Activated naive CD8-positive, alpha-beta T cell treated with anti-CD3 and anti-CD28 coated beads, Interleukin-2, amount 10 ng/mL, durations not matched to agents 7 days and 5 days (primary cell): ENCODE measurements around the gene TRMT5. TPM values are rescaled to one million over a fixed set of nuclear protein-coding genes. Genes with fewer than 3 reads are reported as not detected.

Experiments used
- ATAC-seq: fragments of 150-1000 bp; cut with Tn5 transposase; one replicate; pipeline ENCODE4 v1.10.0; 2021; ENCODE audit warnings: low read depth, moderate library complexity
- POLR2A ChIA-PET: fragments of 350-600 bp; sonication (Branson Sonifier 250); formaldehyde crosslinking; loops from one replicate; lab custom pipeline; 2021; ENCODE audit warnings: antibody characterized with exemption; lab: Charles Lee
- DNase-seq: peaks from one replicate; pipeline ENCODE4 v3.0.0; 2021
- H3K27ac Mint-ChIP-seq: one replicate; pipeline ENCODE4 v1.8.0; 2022; ENCODE audit warnings: mild to moderate bottlenecking, mixed read lengths
- H3K27me3 Mint-ChIP-seq: one replicate; pipeline ENCODE4 v1.8.0; 2022; ENCODE audit warnings: mild to moderate bottlenecking, moderate library complexity, mixed read lengths
- H3K36me3 Mint-ChIP-seq: one replicate; pipeline ENCODE4 v1.8.0; 2021; ENCODE audit warnings: mild to moderate bottlenecking, mixed read lengths
- H3K4me1 Mint-ChIP-seq: one replicate; pipeline ENCODE4 v1.8.0; 2021; ENCODE audit warnings: mixed read lengths
- H3K4me3 Mint-ChIP-seq: one replicate; pipeline ENCODE4 v1.8.0; 2022; ENCODE audit warnings: mild to moderate bottlenecking, moderate library complexity, mixed read lengths
- H3K9me3 Mint-ChIP-seq: one replicate; pipeline ENCODE4 v1.8.0; 2021; ENCODE audit warnings: mixed read lengths
- total RNA-seq, 2 experiments: library from RNA; stranded (reverse); gene quantifications; one replicate each; pipeline ENCODE4 v1.2.3, GENCODE V29; 2021

The TRMT5 gene
- total RNA-seq, 2 experiments from 2014 or later: 7.6 TPM

DNA sequence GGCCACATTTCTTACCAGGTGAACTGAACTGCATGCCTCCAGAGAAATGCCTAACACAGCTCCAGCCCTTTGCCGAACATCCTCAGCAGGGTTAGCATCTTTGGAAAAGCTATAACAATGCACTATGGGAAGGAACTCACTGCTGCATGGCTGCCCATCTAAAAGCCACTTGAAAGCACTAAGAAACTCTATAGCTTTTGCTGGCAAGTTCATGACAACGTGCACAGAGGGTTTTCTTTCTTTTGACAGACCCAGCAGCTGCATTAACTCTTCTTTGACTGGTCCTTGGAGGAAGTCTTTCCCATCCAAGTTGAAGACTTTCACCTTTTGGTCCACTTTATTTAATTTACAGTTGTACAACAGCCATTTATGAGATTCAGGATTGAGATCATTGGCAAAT, 5.3 kb downstream of the TRMT5 start:
- no peak for ATAC-seq

GRCh38 chr14:60974090-60974651, 6.7 kb downstream of the TRMT5 start:
- Mint-ChIP-seq H3K4me3 (no peak overlapping the region), H3K27ac (no peak overlapping the region), H3K9me3 (no peaks in the 10 kb centered on the region), H3K27me3 (no peaks in the 10 kb centered on the region), H3K4me1 (peaks cover 8% of the 10 kb centered on the region), H3K36me3 (peaks cover 17% of the 10 kb centered on the region)
- ATAC-seq (no peak), DNase-seq (no peak)
- POLR2A ChIA-PET: interaction anchor here (0.5 kb wide), 1 partner anchor 70 kb away, joined by 3 read pairs; no protein-coding TSS in a partner anchor

More for the DNA sequence above, 5.3 kb downstream of the TRMT5 start:
- Mint-ChIP-seq H3K27ac (no peak overlapping the region), H3K4me3 (no peak overlapping the region), H3K27me3 (no peaks in the 10 kb centered on the region), H3K9me3 (no peaks in the 10 kb centered on the region), H3K36me3 (peaks cover 17% of the 10 kb centered on the region), H3K4me1 (peaks cover 15% of the 10 kb centered on the region)
- POLR2A ChIA-PET: no interaction called here
- no peak for DNase-seq

GRCh38 chr14:60973070-60973469, 7.8 kb downstream of the TRMT5 start:
- Mint-ChIP-seq H3K9me3 (no peaks in the 10 kb centered on the region), H3K27me3 (no peaks in the 10 kb centered on the region), H3K36me3 (peaks cover 17% of the 10 kb centered on the region), H3K4me3 (no peak overlapping the region), H3K4me1 (peaks cover 3% of the 10 kb centered on the region), H3K27ac (no peak overlapping the region)
- DNase-seq (no peak), ATAC-seq (no peak)
- POLR2A ChIA-PET: no interaction called here

DNA sequence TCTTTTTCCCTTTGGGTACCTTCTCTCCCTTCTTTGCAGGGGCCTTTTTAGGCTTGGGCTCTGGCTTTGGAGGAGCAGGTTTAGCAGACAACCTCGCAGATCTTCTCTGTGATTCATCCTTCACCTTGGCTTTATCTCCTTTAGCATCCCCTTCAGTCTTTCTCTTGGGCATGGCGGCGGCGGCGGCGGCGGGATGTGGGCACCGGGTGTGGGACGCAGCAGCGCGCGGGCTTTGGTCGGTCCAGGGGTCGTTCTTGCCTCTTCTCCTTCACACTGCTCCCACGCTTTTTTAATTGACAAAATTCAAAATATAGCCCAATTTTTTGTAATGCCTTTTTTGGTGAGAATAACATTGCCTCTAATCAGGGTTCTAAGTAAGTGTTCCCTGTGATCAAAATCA, 8.6 kb downstream of the TRMT5 start:
- Mint-ChIP-seq H3K36me3 (peaks cover 11% of the 10 kb centered on the region), H3K27ac (no peak overlapping the region)
- ATAC-seq: no peak

DNA sequence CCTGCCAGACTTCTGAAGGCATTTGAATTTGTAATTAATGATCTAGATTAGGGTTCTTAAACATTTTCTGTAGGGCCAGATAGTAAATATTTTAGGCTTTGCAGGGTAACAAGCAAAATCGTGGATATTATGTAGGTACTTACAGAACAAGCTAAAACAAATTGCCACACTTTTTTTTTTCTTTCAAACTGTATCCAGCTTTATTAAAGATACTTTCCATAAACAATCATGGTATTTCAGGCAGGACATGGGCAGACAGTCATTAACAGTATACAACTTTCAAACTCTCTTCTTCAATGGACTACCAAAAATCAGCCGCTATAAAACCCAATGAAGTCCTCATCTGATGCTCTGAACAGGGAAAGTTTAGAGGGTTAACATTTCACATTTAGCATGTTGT, 9.6 kb downstream of the TRMT5 start:
- H3K27ac Mint-ChIP-seq: no peak overlapping the region
- ATAC-seq: no peak
- POLR2A ChIA-PET: no interaction called here
- H3K36me3 Mint-ChIP-seq: peaks cover 6% of the 10 kb centered on the region
- DNase-seq: no peak
- no peaks in the 10 kb centered on the region for H3K4me1 Mint-ChIP-seq
- H3K4me3 Mint-ChIP-seq: no peak overlapping the region
- no peaks in the 10 kb centered on the region for H3K9me3 Mint-ChIP-seq
- H3K27me3 Mint-ChIP-seq: no peaks in the 10 kb centered on the region

More for the DNA sequence above, 8.6 kb downstream of the TRMT5 start:
- Mint-ChIP-seq H3K4me1 (peaks cover 3% of the 10 kb centered on the region), H3K9me3 (no peaks in the 10 kb centered on the region), H3K27me3 (no peaks in the 10 kb centered on the region), H3K4me3 (no peak overlapping the region)
- POLR2A ChIA-PET: no interaction called here
- no peak for DNase-seq

DNA sequence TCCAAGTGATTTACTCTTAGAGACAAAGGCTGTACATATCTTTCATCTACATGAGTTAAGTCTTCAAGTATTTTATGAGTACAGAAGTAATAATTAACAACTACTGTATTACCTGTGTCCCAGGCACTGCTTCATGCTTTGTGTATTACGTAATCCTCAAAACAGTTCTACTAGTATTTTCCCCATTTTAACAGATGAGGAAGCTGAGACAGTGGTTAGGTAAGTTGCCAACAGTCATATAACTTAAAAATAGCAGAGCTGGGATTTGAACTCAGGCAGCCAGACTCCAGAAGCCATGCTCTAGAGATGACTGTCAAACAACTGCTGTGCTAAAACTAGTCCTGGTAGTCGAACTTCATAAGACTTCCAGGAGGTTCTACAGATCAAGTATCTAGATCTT, 10.7 kb downstream of the TRMT5 start:
- ATAC-seq (no peak), DNase-seq (no peak)
- H3K27me3 Mint-ChIP-seq: no peaks in the 10 kb centered on the region
- H3K36me3 Mint-ChIP-seq: peaks cover 6% of the 10 kb centered on the region
- H3K27ac Mint-ChIP-seq: no peak overlapping the region
- no peak overlapping the region for H3K4me3 Mint-ChIP-seq
- H3K9me3 Mint-ChIP-seq: peaks cover 1% of the 10 kb centered on the region
- H3K4me1 Mint-ChIP-seq: no peaks in the 10 kb centered on the region
- POLR2A ChIA-PET: no interaction called here

DNA sequence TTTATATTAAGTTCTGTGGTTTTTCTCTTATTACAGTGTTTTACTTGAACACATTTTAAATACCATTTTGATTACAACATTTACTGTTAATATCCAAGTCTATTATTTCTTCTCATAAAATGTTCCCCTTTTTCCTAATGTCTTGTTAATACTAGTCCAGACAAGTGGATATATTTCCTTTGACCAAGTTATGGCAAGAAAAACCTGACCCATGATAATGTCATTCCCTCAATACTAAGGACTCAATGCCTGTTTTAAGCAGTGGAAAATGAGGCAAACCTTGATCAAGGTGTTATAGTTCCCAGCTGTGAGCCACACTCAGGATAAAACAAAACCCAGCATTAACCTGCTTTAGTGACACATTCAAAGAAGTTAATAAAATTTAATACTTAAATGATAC, 12.2 kb downstream of the TRMT5 start:
- H3K4me1 Mint-ChIP-seq: peaks cover 2% of the 10 kb centered on the region
- no peaks in the 10 kb centered on the region for H3K27me3 Mint-ChIP-seq
- H3K9me3 Mint-ChIP-seq: peaks cover 1% of the 10 kb centered on the region
- H3K27ac Mint-ChIP-seq: no peak overlapping the region
- ATAC-seq (no peak), DNase-seq (no peak)
- H3K36me3 Mint-ChIP-seq: peaks cover 6% of the 10 kb centered on the region
- POLR2A ChIA-PET: no interaction called here
- H3K4me3 Mint-ChIP-seq: no peak overlapping the region

DNA sequence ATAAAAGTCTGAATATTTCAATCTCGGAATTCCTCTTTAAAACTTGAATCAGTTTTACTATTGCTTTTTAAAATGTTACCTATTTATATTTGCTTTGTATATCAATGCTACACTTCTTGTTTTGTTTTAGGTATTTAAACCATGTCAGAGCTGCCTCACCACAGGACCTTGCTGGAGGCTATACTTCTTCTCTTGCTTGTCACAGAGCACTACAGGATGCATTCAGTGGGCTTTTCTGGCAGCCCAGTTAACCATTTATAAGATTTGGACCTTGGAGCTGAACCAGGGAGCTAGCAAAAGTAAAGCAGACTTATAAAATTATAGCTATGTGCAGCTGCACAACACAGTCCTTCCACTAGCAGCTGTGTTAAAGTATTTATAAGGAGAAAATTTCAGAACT, 12.8 kb downstream of the TRMT5 start:
- POLR2A ChIA-PET: no interaction called here
- no peaks in the 10 kb centered on the region for H3K27me3 Mint-ChIP-seq
- no peak overlapping the region for H3K4me3 Mint-ChIP-seq
- H3K4me1 Mint-ChIP-seq: peaks cover 2% of the 10 kb centered on the region
- no peak overlapping the region for H3K27ac Mint-ChIP-seq
- ATAC-seq (no peak), DNase-seq (no peak)
- peaks cover 4% of the 10 kb centered on the region for H3K36me3 Mint-ChIP-seq
- H3K9me3 Mint-ChIP-seq: peaks cover 1% of the 10 kb centered on the region

DNA sequence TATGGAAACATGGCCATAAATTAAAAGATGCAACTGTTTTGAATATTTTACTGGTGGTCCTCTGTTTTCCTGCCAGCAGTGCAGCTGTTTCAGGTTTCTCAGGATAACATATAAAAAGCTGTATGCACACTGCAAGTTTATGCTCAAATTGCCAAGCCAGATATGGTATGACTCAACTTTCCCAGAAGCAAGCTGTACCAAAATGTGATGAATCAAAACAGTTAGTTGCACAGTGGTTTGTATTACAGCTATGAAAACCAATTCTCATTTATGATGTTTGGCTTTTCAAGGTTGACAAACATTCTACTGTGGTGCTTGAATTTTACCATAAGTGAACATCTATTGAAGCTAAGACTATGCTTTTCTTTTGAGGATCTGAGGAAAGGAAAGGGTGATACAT, 15.5 kb downstream of the TRMT5 start:
- Mint-ChIP-seq H3K9me3 (peaks cover 1% of the 10 kb centered on the region), H3K36me3 (peaks cover 7% of the 10 kb centered on the region), H3K4me1 (peaks cover 2% of the 10 kb centered on the region), H3K27ac (no peak overlapping the region), H3K4me3 (no peak overlapping the region), H3K27me3 (no peaks in the 10 kb centered on the region)
- no peak for DNase-seq
- POLR2A ChIA-PET: no interaction called here
- ATAC-seq: no peak

DNA sequence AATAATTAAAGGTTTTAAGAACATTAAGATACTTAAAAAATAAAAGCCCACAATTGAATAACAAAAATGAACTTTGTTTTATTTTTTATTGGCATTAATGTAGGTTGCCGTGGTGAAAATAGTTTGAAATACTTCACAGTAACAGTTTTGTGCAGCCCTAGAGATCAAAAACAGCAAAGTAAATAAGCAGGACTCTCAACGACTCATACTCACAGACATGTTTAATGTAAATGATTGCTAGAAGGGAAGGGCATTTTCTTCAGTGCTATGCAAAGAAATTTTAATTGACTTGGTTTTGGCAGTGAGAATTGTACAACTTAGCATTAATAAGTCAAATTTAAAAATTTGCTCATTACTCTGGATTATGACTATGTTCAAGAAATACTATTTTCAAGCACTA, 16.0 kb downstream of the TRMT5 start:
- no peaks in the 10 kb centered on the region for H3K27me3 Mint-ChIP-seq
- peaks cover 1% of the 10 kb centered on the region for H3K9me3 Mint-ChIP-seq
- DNase-seq (no peak), ATAC-seq (no peak)
- peaks cover 2% of the 10 kb centered on the region for H3K4me1 Mint-ChIP-seq
- H3K4me3 Mint-ChIP-seq: no peak overlapping the region
- H3K27ac Mint-ChIP-seq: no peak overlapping the region
- H3K36me3 Mint-ChIP-seq: peaks cover 8% of the 10 kb centered on the region
- POLR2A ChIA-PET: no interaction called here

DNA sequence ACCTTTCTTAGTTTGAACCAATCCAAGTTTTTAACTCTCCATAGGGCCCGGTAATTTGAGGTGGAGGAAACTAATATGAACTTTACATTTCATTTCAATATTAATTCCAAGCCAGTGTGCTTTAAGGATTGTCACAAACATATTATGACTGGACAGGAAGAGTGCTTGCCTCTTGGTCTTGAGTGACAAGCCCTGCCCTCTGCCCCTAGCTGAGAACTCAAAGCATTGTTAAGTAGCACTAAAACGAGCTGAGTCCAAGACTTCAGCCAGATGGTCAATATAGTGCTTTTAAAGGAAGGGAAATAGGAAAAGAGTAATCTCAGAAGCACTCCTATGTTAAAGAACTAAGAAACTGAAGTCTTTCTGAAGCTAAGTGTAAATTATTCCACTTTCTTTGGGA, 17.1 kb downstream of the TRMT5 start:
- Mint-ChIP-seq H3K9me3 (peaks cover 6% of the 10 kb centered on the region), H3K27ac (no peak overlapping the region), H3K4me1 (peaks cover 2% of the 10 kb centered on the region), H3K27me3 (no peaks in the 10 kb centered on the region), H3K4me3 (no peak overlapping the region), H3K36me3 (peaks cover 14% of the 10 kb centered on the region)
- no peak for DNase-seq
- POLR2A ChIA-PET: no interaction called here
- ATAC-seq: no peak

DNA sequence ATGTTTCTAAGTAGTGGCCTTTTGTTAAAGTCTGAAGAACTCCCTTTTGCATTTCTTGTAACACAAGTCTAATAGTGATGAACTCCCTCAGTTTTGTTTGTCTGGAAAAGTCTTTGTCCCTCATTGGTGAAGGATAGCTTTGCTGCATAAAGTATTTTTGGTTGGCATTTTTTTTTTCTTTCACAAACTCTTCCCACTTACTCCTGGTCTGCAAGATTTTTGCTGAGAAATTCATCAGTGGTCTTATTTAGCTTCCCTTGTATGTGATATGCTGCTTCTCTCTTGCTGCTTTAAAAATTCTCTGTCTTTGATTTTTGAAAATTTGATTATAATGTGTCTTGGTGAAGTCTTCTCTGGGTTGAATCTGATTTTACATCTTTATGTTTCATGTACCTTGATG, 22.7 kb downstream of the TRMT5 start:
- Mint-ChIP-seq H3K4me1 (no peaks in the 10 kb centered on the region), H3K27ac (no peak overlapping the region), H3K36me3 (peaks cover 33% of the 10 kb centered on the region), H3K9me3 (peaks cover 17% of the 10 kb centered on the region), H3K4me3 (no peak overlapping the region), H3K27me3 (no peaks in the 10 kb centered on the region)
- DNase-seq (no peak), ATAC-seq (no peak)
- POLR2A ChIA-PET: no interaction called here

DNA sequence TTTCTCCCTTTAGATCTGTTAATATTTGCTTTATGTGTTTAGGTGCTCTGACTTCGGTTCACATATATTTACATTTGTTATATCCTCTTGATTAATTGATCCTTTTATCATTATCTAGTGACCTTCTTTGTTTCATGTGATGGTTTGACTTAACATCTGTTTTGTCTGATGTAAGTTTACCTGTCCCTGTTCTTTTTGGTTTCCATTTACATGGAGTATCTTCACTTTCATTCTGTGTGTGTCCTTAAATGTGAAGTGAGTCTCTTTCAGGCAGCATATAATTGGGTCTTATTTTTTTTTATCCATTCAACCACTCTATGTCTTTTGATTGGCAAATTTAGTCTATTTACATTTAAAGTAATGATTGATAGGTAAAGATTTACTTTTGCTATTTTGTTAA, 24.2 kb downstream of the TRMT5 start:
- peaks cover 17% of the 10 kb centered on the region for H3K9me3 Mint-ChIP-seq
- peaks cover 33% of the 10 kb centered on the region for H3K36me3 Mint-ChIP-seq
- H3K27me3 Mint-ChIP-seq: no peaks in the 10 kb centered on the region
- no peak overlapping the region for H3K27ac Mint-ChIP-seq
- DNase-seq: no peak
- H3K4me1 Mint-ChIP-seq: no peaks in the 10 kb centered on the region
- no peak overlapping the region for H3K4me3 Mint-ChIP-seq
- POLR2A ChIA-PET: no interaction called here
- ATAC-seq: no peak

- Mint-ChIP-seq H3K4me3 (no peak overlapping the region), H3K4me1 (no peaks in the 10 kb centered on the region), H3K36me3 (peaks cover 30% of the 10 kb centered on the region), H3K9me3 (peaks cover 17% of the 10 kb centered on the region), H3K27me3 (no peaks in the 10 kb centered on the region), H3K27ac (no peak overlapping the region)
- no peak for DNase-seq
- POLR2A ChIA-PET: no interaction called here
- ATAC-seq: no peak
Measured at GRCh38 chr14:60956202-60956601, 24.7 kb downstream of the TRMT5 start.
